A172 (cell line): ENCODE measurements around the gene PHF8. TPM values are rescaled to one million over a fixed set of nuclear protein-coding genes. Genes with fewer than 3 reads are reported as not detected.

Source experiments
- DNase-seq: peaks from one replicate; pipeline ENCODE4 v3.0.0-alpha.2; 2015; ENCODE audit warnings: low spot score
- total RNA-seq: library from RNA; depleted of rRNA; stranded (reverse); fragments of >200 nt; shearing (Covaris generic); gene quantifications from 2 replicates; pipeline ENCODE4 v1.2.3, GENCODE V29; 2014; rRNA removed

PHF8 gene
- 5.8 and 7.9 TPM in 2 replicates for total RNA-seq

GRCh38 chrX:54044126-54044876, at the start of gene PHF8:
Gene PHF8 (minus strand): TSS chrX:54044473. CDS start chrX:54042728, 1,745 bp downstream.
- peak; percentile 91 for DNase-seq

DNA sequence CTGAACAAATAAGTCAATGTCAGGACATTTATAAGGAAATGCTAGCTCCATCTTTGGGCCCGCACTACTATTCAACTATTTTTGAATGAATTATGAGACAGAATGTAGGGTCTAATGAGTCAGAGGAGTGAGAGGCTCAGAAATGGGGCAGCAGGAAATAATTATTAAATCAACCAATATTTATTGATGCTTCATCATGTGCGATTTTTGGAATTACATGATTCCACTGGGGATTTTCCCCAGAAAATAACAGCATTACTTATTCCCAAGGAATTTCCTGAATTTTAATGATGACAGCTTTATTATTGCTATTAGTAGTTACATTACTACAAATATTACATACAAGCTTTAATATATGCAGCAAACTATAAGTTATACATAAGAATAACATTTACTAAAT, 49.3 kb upstream of the PHF8 start:
- DNase-seq, result no peak

DNA sequence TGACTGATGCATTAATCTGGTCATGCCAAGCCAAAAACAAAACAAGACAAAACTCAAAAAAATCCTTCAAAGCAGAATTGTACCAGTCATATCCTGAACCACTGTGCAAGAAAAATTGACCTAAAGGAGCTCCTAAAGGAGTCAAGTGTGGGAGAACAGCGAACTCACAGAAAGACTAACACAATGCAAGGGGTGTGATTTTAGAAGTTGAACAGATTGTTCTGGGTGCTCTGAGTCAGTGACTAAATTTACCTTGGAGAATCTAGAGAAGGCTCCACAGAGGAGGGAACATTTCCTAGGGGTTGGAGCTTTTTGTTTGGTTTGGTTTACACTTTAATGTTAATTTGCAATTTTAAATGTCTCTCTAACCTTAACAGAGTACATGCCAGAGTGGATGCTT, 48.9 kb upstream of the PHF8 start:
- no peak for DNase-seq

DNA sequence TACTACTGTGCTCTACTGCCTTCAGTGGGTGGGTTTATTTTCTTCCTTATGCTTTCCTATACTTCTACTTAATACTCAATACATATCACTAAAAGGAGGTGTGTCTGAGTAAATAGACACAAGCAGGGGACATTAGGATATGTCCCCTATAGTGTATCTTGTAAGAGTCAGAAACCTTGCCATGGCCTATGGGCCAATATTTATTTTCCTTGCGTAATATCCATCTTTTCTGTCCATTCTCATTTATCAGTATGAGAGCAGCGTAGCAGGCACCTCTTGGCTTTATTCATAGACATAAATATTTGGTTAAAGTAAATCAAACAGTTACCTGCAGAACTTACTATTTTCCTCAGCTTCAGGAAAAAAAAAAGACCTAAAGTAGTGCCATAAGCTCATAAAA, 46.6 kb upstream of the PHF8 start:
- DNase-seq, result no peak

GRCh38 chrX:54089191-54089590, 44.9 kb upstream of the PHF8 start:
- no peak for DNase-seq

GRCh38 chrX:54087661-54088060, 43.4 kb upstream of the PHF8 start:
- no peak for DNase-seq

DNA sequence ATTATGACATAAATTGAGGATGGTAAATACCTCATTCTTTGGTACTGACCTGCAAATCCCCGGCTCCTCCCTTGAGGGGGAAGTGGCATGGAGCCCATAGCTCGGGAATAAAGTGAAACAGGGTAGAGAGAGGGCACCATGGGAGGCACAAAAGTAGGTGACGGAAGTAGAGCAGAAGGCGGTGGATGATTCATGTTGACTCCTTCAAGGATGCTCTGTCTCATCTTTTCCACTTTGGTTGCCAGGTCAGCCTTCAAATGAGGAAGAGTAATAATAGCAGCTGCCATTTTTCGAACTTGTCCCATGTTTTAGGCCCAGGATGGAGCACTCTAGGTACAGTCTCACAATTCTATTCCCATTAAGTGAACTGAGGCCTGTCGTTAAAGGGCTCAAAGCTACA, 41.4 kb upstream of the PHF8 start:
- DNase-seq, result no peak

DNA sequence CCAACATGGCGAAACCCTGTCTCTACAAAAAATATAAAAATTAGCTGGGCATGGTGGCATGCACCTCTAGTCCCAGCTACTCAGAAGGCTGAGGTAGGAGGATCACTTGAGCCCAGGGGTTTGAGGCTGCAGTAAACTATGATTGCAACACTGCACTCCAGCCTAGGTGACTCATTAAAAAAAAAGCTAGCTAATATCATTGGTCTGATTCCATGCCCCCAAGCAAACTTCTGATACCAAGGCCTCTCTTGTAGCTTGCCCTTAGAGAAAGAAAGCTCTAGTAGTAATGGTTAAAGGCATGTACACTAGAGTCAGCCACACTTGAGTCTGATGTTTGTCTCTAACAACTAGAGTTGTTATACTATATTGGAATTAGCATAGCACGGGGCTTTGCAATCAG, 32.6 kb upstream of the PHF8 start:
- DNase-seq, result peak; percentile 47

DNA sequence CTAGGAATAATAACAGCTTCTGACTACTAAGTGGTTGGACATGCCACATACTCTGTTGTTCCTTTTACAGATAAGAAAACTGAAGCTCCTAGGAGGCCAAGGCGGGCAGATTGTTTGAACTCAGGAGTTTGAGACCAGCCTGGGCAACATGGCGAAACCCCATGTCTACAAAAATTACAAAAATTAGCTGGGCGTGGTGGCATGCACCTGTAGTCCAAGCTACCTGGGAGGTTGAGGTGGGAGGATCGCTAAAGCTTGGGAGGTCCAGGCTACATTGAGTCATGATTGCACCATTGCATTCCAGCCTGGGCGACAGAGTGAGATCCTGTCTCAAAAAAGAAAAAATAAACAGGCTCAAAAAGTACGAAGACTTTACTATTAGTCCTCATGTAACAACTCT, 30.6 kb upstream of the PHF8 start:
- no peak for DNase-seq

- DNase-seq, result no peak
These were observed 23.5 kb upstream of the PHF8 start for GRCh38 chrX:54067766-54068165.

DNA sequence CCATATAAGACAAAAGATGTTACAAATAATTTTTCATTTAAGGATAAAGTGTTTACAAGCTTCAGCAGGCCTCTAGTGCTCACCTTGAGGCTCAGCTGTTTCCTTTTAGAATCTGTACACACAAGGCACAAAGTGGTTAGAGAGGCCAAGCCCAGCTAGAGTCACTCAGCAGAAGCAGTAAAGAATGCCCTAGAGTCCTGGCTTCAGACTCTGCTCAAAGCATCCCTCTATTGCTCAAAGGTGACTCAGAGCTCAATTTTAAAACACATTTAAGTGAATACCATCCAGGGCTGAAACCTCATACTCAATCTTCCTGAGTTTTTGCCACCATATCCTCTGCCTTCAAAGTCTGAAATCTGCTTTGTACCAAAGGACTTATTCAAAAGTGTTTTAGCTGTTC, 22.6 kb upstream of the PHF8 start:
- no peak for DNase-seq

DNA sequence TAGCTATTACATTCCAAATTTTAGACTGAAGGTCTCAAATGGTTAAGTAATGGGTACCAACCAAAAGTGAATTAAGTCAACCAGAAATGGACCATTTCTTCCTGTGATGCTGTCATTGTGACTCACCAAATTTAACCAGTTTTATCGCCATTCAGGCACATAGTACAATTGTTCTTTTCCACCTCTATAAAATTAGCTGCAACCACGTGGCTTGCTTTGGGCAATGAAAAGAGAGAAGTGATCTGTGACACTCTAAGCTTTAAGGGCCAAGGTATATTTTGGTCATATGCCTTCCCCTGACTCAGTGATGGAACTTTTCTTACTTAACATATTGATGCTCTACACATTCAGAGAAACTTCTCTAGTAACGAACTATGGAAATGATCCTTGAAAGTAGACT, 20.3 kb upstream of the PHF8 start:
- DNase-seq, result no peak

DNA sequence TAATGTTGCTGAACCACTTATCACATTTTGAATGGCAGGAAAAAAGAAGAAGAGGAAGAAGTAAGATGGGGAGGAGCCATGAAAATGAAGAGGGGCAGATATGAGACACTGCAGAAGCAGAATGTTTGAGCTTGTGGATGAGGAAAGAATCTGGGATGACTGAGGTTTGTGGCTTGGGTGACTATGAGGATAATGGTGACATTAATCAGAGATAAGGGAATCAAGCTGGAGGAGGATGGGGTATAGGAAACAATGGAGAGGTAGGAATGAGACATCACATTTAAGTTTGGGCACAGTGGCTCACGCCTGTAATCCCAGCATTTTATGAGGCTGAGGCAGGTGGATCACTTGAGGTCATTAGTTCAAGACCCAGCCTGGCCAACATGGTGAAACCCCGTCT, 19.1 kb upstream of the PHF8 start:
- peak; percentile 74 for DNase-seq

DNA sequence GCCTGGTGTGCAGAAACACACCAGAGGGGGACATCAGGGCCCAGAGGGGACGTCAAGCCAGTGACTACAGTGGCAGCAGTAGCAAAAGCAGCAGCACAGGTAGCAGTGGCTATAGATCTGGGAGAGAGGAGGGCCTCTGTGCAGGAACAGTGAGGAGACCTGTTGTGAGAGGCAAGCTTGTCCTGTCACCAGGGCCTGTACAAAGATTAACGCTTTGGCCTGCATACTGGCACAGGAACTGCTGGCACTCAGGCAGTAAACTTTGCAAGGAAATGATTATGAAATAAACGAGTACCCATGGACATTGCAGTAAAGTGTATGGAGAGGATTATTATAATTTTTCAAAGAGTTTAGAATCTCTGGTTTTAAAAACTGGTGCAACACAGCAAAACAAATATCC, 5.5 kb upstream of the PHF8 start:
- no peak for DNase-seq

GRCh38 chrX:54048412-54048811, 4.1 kb upstream of the PHF8 start:
- DNase-seq, result no peak

- no peak for DNase-seq
These were observed 1.4 kb upstream of the PHF8 start for GRCh38 chrX:54045563-54046228.

DNA sequence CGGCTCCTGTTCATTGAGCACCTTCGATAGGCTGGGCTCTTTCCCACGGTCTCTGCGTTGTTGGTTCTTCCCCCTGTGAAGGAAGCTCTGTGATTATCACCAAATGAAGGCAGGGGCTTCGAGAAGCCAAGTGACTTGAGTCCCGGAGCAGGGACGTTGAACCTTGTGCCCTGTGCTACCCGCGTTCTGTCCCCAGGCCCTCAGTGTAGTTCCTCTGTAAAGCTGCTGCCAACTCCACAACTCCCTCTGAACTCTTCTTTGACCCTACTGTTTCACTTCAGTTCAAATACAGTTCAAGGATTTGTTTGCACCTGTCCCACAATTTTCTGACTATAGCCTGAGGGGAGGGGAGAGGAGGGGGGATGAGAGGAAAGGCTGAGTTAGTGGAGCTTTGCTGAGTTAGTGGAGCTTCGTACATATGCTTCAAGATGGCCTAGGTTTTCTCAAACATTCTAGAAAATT, 635 bp upstream of the PHF8 start:
- no peak for DNase-seq

DNA sequence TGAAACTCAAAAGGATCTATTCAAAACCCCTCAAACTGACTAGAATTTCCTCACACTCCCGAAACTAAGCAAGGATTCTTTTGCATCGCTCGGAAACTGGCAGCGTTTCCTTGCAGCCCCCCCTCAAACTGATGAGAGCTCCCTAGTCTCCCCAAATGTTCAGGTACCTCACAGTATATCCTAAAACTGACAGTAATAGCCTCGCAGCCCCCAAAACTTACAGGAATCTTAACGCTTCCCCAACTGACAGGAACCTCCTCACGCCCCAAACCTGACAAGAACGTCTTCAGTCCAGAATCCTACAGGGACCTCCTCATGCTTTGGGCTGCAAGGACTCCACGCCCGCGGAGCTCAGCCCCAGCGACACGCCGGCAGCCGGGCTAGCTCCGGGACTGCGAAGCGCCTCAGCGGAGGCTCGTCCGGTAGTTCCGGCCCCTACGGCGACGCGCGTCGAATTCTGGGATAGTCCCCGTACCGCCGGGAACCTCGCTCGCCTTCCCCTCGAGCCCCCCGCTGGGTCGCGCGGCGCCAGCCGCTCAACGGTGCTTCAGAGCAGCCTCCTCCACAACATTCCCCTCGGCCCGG, 640 bp downstream of the PHF8 start:
- no peak for DNase-seq

GRCh38 chrX:54043056-54043455, 1.2 kb downstream of the PHF8 start:
- DNase-seq, result no peak

- peak; percentile 43 for DNase-seq
These were observed 1.7 kb downstream of the PHF8 start for GRCh38 chrX:54042609-54043021.

DNA sequence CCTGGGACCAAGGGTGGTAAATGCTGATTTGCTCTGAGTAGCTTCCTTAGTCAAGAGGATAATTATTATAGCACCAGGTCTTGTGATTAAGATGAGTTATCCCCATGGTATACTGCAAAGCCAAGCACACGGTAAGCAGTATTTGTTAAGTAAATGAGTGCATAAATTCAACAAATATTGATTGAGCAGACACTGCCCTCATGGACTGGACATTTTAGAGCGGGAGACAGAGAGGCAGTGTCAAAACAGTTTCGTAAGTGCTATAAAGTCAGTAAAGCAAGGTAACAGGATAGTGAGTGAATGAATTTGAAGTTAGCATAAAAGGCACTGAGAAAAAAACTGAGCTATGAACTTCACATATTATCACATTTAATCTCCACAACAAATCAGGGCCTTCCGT, 13.9 kb downstream of the PHF8 start:
- DNase-seq, result no peak

DNA sequence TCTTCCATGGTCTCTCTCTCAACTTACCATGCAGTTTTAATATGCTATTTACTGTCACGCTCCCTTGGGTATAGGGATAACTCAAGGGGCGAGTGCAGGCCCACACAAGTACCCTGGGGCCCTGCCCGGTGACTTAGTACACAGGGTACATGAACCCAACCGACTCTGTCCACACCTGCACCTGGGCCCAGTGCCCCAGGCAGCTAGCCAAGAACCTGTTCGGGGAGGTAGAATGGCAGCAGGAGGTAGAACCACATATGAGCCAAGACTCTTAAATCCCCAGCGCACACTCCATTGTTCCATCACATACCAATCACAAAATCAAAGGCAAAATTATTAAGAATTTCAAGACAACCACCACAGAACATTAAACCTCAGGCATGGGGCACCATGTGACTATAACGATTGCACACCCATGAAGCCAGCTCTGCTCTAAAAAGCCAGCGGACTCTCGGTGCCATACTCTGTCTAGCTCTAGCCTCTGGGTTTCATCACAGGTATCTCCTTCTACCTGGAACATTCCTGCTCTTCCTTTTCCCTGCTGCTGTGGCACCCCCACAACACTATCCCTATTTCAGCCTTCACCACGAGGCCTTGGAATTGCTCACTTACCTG, 14.6 kb downstream of the PHF8 start:
- no peak for DNase-seq

- DNase-seq, result no peak
These were observed 19.9 kb downstream of the PHF8 start for GRCh38 chrX:54024350-54024749.
